HK-2 (cell line): Measurements from ENCODE around the gene CRIP2.

ENCODE experiments used
- DNase-seq: peaks from one replicate; pipeline ENCODE4 v3.0.0-alpha.2; 2018; ENCODE audit not compliant: unreplicated experiment

Gene CRIP2

DNA sequence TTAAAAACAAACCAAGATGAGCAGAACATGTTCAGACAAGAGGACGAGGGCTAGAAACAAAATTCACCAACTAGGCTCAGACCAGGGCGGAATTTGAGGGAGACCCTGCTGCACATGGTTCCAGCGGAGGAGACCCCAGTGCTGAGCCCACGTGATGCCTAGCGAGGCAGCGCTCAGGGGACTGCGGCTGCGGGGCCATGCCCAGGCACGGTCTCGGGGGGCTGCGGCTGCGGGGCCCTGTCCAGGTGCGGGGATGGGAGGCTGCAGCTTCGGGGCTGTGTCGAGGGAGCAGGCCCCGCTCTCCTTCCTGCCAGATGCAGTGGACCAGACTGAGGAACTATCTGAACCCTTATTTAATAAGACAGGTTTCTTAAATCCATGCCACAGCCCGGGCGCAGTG, 12.7 kb upstream of the CRIP2 start:
- no peak for DNase-seq

DNA sequence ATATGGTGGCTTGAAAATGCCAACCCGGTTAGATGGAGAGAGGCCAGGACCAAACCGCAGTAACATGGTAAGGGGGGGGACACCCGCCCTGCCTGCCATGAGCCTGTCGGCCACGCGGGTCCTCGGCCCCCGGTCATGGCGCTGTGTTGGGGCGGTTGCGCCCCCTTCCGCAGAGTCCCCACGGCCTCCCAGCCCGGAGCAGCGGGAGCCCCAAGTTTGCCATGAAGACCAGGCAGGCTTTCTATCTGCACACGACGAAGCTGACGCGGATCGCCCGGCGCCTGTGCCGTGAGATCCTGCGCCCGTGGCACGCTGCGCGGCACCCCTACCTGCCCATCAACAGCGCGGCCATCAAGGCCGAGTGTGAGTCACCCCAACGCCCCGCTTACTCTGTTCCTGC, 10.1 kb upstream of the CRIP2 start:
- DNase-seq: no peak

DNA sequence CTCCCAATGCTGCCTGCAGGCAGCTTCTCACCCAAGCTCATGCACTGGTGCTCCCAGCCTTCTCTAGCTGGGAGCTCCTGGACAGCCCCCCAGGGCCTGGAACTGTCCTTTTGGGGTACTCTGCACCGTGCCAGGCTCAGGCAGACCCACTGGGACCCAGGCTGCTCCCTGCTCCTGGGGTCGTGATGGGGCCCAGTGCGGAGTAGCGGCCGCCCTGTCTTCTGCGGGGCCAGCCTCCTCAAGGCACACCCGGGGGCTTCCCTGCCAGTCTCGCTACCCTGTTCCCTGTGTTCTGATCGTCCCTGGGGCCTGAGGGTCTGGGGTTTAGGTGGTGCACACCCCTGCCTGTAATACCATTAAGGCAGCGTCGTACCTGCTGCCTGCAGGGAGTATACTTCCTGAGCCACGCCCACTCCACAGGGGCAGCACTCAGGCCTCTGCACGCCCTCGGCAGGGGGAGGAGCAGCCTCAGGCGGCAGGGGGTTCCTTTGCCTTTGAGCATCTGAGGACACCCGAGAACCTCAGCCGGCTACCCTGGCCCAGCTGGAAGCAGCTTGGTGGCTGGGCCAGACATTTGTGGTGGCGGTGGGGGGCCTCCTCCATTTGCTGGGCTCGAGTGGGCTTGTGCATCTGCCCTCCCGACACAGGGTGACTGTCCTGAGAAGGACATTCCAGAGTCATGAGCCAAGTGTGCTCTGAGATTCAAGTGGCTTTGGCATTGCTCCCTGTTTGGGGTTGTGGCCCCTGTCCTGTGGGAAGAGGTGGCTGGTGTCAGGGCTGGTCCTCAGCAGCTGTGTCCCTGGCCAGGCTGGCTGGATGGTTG, 9.2 kb upstream of the CRIP2 start:
- DNase-seq: peak; percentile 74

DNA sequence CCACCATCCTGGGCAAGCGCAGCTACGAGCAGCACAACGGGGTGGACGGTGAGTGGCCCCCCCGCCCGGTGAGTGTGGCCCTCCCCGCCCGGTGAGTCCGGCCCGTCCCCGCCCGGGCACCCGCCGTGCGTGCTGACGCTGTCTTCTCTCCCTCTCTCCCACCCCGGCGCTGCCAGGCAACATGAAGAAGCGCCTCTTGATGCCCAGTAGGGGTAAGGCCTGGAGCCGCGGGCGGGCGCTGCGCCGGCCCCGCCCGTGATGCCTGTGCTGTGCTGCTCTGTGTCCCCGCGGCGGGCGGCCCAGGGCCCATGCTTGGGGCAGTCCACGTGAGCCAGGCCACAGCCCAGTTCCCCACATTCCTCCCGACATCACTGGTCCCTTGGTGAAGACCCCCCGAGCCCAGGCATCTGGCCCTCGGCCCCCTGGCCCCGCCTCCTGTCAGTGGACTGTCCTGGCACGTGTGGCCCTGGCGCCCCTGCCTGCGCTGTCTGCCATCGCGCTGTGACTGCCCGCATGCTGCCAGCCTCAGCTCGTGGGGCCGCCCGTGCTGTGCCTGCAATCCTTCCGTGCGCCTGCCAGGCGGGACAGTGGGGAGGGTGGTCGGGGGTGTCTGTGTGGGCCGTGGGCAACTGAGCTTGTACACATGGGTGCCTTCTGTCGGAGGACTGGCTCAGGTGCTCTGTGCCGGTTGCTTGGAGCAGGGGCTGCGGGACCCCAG, 7.9 kb upstream of the CRIP2 start:
- no peak for DNase-seq

DNA sequence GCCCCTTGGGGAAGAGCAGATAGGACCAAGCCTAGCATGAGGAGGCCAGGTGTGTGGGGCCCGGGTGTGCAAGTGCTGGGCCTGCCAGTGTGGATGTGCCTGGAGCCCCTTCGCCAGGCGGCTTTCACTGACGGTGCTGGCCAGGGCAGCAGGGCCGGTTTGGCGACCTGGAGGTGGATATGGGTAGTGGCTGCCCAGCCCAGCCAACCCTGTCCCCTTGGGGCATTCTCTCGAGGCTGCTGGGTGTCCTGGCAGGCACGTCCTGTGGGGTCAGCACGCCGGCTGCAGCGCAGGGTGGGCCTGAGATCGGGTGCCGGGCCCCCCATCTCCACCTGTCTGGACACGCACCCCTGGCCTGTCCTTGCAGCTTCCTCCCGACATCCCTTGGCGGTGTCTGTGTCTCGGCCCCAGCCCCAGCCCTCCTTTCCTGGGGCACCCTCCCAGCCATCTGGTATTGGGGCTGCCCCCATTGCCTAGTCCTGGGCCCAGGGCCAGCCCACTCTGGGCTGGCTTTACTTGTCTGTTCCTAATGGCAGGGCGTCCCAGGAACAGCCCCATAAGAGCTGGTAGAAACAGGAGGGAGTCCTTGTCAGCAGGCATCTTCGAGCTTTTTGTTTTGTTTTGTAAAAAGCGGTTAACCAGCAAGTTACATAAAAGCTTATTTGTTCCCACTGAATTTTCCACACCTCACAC, 7.2 kb upstream of the CRIP2 start:
- no peak for DNase-seq

DNA sequence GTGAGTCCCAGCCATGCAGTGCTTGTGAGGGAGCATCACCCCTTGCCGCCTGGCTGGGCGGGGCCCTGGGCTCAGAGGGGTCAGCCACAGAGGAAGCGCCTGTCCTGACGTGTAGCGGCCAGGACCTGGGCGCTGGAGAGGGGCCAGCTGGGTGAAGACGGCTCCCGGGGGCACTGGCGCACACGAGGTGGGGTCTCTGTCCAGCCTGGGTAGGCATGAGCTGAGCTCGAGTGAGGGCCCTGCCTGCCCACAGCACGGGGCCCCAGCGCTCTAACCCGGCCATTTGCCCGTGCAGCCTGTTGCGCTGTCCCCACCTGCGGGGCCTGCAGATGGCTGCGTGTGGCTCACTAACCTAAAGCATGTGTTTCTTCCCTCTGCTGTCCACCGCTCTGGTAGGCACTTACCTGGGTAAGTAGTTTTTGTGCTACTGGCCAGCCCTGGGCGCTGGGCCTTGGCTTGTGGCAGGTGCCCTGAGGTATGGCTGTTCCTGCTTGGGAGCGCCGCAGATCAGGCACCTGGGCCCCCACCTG, 6.6 kb upstream of the CRIP2 start:
- DNase-seq: no peak

DNA sequence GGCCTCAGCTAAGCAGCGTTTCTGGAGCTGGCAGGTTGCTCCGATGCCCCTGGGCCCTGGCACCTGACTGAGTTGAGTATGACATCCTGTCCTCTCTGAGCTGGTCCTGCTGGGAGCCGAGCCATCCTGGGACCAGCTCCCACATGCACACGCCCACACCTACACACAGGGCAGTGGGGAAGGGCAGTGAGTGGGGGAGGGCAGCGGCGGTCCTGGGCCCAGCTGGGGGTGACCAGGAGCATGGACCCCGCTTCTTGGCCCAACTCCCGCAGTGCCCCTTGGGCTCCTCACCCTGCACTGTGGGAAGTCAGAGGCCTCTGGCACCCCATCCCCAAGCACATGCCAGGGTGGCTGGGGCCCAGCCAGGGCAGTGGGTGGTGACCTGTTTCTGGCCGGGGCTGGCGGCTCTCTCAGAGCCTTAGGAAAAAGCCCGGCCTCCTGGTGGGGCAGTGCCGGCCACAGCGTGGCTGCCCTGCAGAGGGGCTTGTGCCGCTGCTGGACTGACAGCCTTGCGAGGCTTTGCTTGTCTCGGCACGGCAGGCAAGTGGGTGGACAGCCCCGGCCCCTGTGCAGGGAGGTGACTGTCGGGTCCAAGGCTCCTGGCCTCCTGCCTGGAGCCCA, 5.9 kb upstream of the CRIP2 start:
- DNase-seq: no peak

DNA sequence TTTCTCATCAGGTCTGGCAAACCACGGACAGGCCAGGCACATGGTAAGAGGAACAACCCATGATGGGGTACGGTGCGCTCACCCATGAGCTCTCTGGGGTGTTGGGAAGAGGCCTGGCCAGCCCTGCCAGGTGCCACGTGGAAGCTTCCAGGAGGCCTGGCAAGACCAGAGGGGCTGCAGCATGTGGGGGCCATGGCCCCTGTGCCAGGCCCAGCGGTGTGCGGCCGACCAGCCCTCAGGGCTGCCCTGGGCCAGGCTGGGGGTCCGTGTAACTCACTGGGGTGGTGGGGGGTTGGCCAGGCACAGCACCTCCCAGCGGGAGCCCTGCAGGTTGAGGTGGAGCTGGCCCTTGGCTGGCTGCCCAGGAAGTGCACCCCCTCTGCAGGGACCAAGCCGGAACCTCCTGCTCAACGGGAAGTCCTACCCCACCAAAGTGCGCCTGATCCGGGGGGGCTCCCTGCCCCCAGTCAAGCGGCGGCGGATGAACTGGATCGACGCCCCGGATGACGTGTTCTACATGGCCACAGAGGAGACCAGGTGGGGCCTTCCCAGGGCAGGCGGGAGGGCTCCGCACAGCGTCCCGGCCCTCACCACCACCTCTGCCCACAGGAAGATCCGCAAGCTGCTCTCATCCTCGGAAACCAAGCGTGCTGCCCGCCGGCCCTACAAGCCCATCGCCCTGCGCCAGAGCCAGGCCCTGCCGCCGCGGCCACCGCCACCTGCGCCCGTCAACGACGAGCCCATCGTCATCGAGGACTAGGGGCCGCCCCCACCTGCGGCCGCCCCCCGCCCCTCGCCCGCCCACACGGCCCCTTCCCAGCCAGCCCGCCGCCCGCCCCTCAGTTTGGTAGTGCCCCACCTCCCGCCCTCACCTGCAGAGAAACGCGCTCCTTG, 4.9 kb upstream of the CRIP2 start:
- no peak for DNase-seq

DNA sequence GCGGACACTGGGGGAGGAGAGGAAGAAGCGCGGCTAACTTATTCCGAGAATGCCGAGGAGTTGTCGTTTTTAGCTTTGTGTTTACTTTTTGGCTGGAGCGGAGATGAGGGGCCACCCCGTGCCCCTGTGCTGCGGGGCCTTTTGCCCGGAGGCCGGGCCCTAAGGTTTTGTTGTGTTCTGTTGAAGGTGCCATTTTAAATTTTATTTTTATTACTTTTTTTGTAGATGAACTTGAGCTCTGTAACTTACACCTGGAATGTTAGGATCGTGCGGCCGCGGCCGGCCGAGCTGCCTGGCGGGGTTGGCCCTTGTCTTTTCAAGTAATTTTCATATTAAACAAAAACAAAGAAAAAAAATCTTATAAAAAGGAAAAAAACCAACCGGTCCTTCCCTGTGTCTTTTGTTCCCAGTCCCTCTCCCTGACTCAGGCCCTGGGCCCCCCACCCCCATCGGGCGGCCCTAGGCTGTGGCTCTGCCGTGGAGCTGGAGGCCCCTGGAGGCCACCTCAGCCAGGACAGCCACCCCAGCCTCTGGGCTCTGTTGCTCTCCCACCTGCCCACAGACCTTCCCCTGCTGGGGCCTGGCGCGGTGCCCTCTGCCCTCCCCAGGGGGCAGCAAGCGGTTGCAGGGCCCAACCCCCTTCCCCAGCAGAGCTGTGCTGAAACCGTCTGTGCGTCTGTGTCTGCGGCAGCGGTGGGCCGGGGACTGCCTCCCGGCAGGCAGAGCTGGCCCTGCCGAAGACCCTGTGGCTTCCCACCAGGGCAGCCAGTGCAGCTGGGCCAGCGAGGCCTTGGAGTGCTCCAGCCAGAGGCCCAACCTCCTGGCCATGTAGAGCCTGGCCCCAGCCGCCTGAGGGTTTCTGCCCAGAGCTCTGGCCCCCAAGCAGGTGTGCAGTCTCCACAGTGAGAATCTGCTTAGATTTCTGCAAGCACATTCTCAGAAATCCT, 4.0 kb upstream of the CRIP2 start:
- no peak for DNase-seq

DNA sequence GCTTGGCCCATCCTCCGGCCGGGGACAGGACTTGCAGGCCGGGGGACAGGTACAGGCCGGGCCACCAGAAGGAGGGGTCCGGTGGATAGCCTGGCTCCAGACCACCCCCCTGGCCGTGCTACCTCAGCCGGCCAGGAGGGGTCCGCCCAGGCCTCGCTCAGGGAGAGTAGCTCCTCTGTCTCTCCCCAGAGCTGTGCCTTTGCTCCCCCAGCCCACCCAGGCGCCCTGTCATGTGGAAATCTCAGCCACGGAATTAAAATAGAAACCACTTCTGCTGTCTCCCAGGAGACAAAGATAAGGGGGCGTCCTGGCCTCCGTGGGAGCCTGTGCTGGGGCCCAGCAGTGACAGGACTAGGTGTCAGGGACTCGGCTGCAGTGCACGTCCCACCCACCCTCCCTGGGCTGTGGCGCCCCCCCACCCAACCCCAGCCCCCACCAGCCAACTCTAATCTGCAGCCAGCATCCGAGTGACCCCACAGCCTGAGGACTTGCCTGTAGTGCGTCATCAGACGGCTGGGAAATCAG, 3.3 kb upstream of the CRIP2 start:
- DNase-seq: no peak

DNA sequence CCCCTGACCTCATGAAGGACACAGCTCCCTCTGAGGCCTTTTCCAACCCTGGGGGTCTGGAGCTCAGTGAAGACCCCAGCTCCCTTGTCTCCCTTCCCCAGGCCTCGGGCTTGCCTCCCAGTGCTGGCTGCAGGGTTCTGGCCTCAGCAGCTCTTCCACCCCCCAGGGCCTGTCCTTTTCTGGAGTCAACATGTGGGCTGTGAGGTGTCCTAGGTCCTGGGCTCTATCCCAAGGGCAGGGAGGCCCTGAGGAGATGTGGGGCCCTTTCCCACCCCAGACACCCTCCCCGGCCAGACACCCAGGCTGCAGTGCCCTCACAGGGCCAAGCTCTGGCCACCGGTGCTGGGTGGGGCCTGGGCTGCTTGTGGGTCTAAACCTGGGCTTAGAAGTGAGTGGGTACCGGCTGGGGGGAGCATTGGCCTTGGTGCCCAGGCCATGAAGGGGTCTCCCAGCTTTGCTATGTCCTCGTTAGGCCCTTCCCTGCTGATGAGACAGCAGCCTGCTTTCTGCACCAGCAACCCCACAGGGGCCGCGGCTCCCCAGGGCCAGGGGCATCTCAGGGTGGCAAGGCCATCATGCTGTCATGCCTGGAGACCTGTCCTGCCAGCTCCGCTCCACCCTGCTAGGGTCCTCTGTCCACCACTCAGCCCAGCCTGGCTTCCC, 2.7 kb upstream of the CRIP2 start:
- no peak for DNase-seq

DNA sequence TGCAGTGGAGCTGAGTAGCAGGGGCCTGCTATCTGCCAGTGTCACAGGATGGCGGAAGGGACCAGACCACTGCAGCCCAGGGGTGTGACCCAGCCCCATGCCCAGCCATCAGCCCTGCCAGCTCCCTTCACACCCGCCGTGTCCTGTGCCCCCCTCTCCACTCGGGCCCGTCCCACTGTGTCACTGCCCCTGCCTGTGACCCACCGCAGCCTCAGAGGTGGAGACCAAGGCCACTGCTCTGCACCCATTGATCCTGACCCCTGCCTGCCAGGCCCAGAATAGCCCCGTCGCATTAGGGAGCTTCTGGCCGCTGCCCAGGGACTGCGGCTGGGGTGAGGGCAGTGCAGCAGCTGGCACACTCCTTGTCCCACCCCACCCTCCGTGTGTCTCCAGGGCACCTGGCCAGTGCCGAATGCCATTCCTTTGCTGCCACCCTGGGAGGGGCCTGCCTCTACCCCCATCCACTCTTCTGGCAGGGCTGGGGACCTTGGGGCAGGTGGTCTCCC, 2.1 kb upstream of the CRIP2 start:
- DNase-seq: no peak

DNA sequence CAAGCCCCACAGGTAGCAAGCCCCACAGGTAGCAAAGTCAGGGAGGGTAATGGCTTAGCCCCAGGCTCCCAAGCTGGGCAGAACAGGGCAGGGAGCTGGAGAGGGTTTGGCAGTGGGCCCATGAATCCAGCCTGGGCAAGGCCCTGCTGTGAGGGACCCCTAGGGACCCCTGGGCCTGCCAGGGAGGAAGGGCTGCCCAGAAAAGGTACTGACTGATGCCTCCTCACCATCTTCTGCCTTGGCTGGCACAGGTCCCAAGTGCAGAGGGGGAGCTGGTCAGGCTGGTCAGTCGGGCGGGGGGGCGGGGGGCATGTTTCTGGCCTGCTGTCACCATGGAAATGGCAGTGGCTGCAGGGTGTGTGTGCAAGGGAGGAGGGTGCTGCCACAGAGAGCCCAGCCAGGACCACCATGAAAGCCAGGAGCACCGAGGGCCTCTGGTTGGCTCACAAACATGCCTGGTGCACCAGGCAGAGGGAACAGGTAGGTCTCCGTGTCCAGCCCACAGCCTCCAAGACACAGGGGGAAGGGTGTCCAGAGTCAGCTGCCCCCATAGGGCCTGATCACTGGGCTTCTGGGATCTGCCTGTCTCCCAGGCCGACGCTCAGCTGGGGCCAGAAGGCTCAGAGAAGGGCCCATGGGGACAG, 1.5 kb upstream of the CRIP2 start:
- no peak for DNase-seq

DNA sequence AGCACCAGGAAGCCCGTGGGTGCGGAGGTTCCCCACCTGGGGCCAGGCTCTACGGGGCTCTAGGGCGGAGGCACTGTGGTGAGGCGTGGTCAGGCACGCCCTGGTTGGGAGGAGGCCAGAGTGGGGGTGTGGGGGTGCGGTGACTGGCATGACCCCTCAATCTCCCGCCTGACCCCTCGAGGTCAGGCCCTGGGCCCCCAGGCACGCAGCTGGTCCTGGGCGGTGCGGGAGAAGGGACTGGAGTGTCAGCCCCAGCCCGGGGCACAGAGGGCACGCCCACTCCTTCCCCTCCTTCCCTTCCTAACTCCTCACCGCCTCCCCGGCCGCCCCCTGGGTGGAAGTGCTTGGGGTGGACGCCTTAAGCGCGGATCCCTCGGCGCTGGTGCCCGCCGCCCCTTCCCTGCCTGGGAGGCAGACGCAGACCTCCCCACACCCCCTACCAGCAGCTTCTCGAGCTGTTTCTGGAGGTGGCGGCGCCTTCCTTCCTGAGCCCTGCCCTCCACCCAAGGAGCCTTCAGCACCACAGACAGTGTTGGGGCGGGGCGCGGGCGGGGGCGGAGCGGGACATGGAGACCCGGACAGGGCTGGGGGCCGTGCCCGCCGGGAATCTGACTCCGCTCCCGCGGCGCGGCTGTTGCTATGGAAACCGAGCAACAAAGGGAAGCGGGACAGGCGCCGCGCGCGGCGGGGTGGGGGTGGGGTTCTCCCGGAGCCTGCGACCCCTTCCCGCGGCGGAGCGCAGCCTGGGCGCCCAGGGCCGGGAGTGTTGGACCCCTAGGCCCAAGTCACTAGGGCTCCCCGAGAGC, 741 bp upstream of the CRIP2 start:
- DNase-seq: peak; percentile 96

DNA sequence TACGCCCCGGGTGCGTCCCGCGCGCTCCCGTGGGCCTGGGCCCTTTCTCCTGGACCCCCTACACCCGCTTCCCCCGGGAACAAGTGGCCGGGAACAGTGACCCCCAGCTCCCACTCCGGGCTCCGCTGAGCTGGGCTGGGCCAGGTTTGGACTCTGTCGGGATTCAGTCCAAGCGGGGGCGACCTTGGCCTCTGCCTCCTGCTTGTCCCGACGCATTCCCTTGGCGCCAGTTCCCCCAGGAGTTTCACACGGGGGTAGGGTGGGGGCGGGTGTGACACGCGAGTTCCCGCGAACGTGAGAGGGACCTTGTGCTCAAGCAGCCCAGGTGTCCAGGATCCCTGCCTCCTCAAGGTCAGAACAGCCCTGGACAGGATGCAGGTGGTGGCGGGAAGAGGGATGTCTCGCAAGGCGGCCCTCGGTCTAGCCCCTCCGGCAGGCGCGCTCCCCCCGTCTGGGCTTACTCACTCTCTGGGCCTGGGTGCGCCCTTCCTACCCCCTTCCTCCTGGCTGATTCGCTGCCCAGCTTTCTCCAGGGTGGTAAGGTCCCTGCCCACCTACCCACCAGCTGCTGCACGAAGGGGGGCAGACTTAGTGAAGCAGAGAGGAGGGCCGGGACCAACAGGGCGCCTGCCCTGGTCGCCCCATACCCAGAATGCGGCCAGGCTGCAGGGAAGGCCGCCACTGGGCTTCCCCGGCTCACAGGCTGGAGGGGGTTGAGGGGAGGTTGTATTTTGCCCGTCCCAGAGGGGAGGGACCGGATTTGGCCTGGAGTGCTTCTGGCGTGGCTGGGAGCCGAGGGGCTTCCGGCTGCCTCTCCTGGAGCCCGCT, 862 bp downstream of the CRIP2 start:
- peak; percentile 77 for DNase-seq

DNA sequence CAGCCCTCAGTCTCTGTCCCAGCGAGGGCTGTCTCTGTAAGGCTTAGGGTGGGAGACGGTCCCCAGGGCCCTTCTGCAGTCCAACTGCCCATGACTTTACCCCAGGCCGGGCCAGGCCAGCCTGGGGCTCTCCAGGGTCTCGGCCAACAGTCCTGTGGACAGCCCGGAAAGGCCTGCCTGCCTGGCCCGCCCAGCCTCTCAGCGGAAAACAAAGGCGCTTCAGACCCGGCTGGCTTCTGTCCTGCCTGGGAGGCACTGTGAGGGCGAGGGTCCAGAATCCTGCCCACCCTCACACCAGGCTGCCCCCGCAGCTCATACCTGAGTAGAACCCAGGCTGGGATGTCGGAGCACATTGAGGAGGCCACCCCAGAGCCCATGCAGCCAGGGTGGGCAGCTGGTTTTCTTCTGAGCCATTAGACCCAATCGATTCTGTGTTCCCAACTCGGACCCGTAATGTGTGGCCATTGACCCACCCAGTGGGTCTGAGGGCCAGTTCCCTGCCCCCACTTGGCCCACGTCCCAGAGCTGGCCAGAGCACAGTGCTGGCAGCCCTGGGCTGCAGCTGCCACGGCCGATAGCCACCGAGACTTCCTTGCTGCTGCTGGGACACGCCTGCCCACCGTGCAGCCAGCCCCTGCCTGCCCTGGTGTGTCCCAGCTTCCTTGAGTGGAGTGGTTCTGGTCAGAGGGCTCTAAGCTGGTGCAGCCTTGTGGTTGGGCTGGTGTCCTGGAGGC, 1.6 kb downstream of the CRIP2 start:
- peak; percentile 75 for DNase-seq
